OCI-LY7 (cell line): ENCODE data around the gene PLCL2. TPM values are rescaled to one million over a fixed set of nuclear protein-coding genes. Genes with fewer than 3 reads are reported as not detected.

Experiments used
- BruUV-seq: library from RNA; stranded (reverse); fragments of 400-500 nt; replicated peaks from 2 replicates; lab custom pipeline; 2021; lab: Mats Ljungman, UMichigan
- CTCF ChIA-PET: fragments of 300-600 bp; sonication (Branson Sonifier 250); formaldehyde crosslinking; loops from one replicate; lab custom pipeline; 2022; ENCODE audit warnings: antibody characterized with exemption; ENCODE audit not compliant: unreplicated experiment; lab: Charles Lee
- POLR2A ChIA-PET: fragments of 300-600 bp; sonication (Branson Sonifier 250); formaldehyde crosslinking; loops from one replicate; lab custom pipeline; 2022; ENCODE audit warnings: antibody characterized with exemption; lab: Charles Lee
- DNase-seq: peaks from one replicate; pipeline ENCODE4 v3.0.0-alpha.2; 2015; ENCODE audit warnings: low spot score
- H2AFZ ChIP-seq: fragments of 200-600 bp; sonication (generic), shearing (Covaris generic); 2 replicates; pipeline ENCODE4 v1.6.1; 2014; ENCODE audit warnings: mild to moderate bottlenecking, antibody characterized with exemption, low read length, moderate library complexity
- H3K27ac ChIP-seq: fragments of 200-600 bp; sonication (generic); 2 replicates; pipeline ENCODE4 v1.5.1; 2014; ENCODE audit warnings: mixed run types, low read depth, mild to moderate bottlenecking, moderate library complexity, low read length, inconsistent platforms; ENCODE audit not compliant: poor library complexity, severe bottlenecking
- H3K36me3 ChIP-seq: fragments of 200-600 bp; sonication (generic); 2 replicates; pipeline ENCODE4 v1.6.1; 2014; ENCODE audit warnings: mild to moderate bottlenecking, antibody characterized with exemption, low read length, moderate library complexity, mixed read lengths; ENCODE audit not compliant: insufficient read depth
- H3K4me1 ChIP-seq: fragments of 200-600 bp; sonication (generic); 2 replicates; pipeline ENCODE4 v1.5.1; 2014; ENCODE audit warnings: mild to moderate bottlenecking, low read length; ENCODE audit not compliant: insufficient read depth, poor library complexity, severe bottlenecking
- H3K4me2 ChIP-seq: fragments of 200-600 bp; sonication (generic); 2 replicates; pipeline ENCODE4 v1.6.1; 2014; ENCODE audit warnings: mild to moderate bottlenecking, low read length
- H3K4me3 ChIP-seq: fragments of 200-600 bp; sonication (generic); 2 replicates; pipeline ENCODE4 v1.5.1; 2014; ENCODE audit warnings: mild to moderate bottlenecking, low read depth, low read length; ENCODE audit not compliant: poor library complexity, severe bottlenecking
- H3K79me2 ChIP-seq: fragments of 200-600 bp; sonication (generic); 2 replicates; pipeline ENCODE4 v1.6.1; 2016; ENCODE audit warnings: low read depth, mild to moderate bottlenecking, low read length, moderate library complexity, mixed read lengths; ENCODE audit not compliant: insufficient read depth
- H3K9me2 ChIP-seq: fragments of 200-600 bp; sonication (generic); 2 replicates; pipeline ENCODE4 v1.6.1; 2016; ENCODE audit warnings: mild to moderate bottlenecking, low read length, mixed read lengths; ENCODE audit not compliant: insufficient read depth
- H3K9me3 ChIP-seq: fragments of 200-600 bp; sonication (generic); 2 replicates; pipeline ENCODE4 v1.6.1; 2014; ENCODE audit warnings: mild to moderate bottlenecking, mixed run types, low read length, mixed read lengths
- H4K20me1 ChIP-seq: fragments of 200-600 bp; sonication (generic); 2 replicates; pipeline ENCODE4 v1.6.1; 2014; ENCODE audit warnings: mild to moderate bottlenecking, antibody characterized with exemption, low read length, moderate library complexity, mixed read lengths; ENCODE audit not compliant: insufficient read depth
- CTCF ChIP-seq: fragments of 200-600 bp; sonication (generic); conservative IDR thresholded peaks from 2 replicates; pipeline ENCODE4 v1.5.1; 2014; ENCODE audit warnings: mild to moderate bottlenecking, antibody characterized with exemption, low read length, moderate library complexity, mixed read lengths
- EZH2phosphoT487 ChIP-seq: fragments of 200-600 bp; sonication (generic); IDR thresholded peaks from 2 replicates; pipeline ENCODE4 v1.6.1; 2018; ENCODE audit warnings: low read depth, borderline replicate concordance, mild to moderate bottlenecking, mixed run types, antibody characterized with exemption, low read length, moderate library complexity, mixed read lengths
- intact Hi-C: fragments of 100-400 bp; cut with micrococcal nuclease; formaldehyde crosslinking; loops from one replicate; pipeline ENCODE4 v1.10.0; 2022; ENCODE audit not compliant: unreplicated experiment
- total RNA-seq, 2 experiments: library from RNA; depleted of rRNA in 1 of 2; stranded (reverse); fragments of >200 nt in 1 of 2; shearing (Covaris generic) in 1 of 2; gene quantifications; 2 replicates each; pipeline ENCODE4 v1.2.3, GENCODE V29; 2014 to 2022

The PLCL2 gene
- total RNA-seq, 2 experiments from 2014 or later = 34.1 to 41.6 TPM

- CTCF ChIA-PET = interaction anchor here (1.1 kb wide), 1 partner anchor 56 kb away, joined by 3 read pairs; no protein-coding TSS in a partner anchor
- H3K4me2 ChIP-seq = no peak overlapping the region
- no peaks in the 10 kb centered on the region for H3K9me2 ChIP-seq
- no peak overlapping the region for H2AFZ ChIP-seq
- peaks cover 5% of the 10 kb centered on the region for H3K4me1 ChIP-seq
- TF ChIP-seq CTCF (no peak), EZH2phosphoT487 (no peak)
- intact Hi-C loops = loop anchor here (2.0 kb wide), 1 partner anchor 310 kb away; no protein-coding TSS in a partner anchor
- DNase-seq = no peak
- no peaks in the 10 kb centered on the region for H3K79me2 ChIP-seq
- POLR2A ChIA-PET = interaction anchor here (0.6 kb wide), 1 partner anchor 60 kb away, joined by 3 read pairs; no protein-coding TSS in a partner anchor
- no TSS peak for BruUV-seq
- H3K9me3 ChIP-seq = no peaks in the 10 kb centered on the region
- H3K36me3 ChIP-seq = no peaks in the 10 kb centered on the region
- H3K4me3 ChIP-seq = no peak overlapping the region
- H4K20me1 ChIP-seq = no peaks in the 10 kb centered on the region
- H3K27ac ChIP-seq = no peak overlapping the region
These were observed 253.7 kb downstream of the PLCL2 start for GRCh38 chr3:17138246-17139039.
